Gastrocnemius medialis (tissue), 4 donors: ENCODE measurements around the gene TRIM24. TPM values are rescaled to one million over a fixed set of nuclear protein-coding genes. Genes with fewer than 3 reads are reported as not detected.

Experiments used
- ATAC-seq, 2 donors: fragments of 150-250 bp; one replicate each; pipeline ENCODE4 v1.9.1; 2016
- DNase-seq, 2 donors: peaks; one replicate each; pipeline ENCODE4 v3.0.0-alpha.2; 2019
- H3K27ac ChIP-seq, 4 donors: fragments of 200-600 bp; sonication (generic); 1 replicate in 1 of 4; 2 replicates in 3 of 4; pipeline ENCODE4 v1.5.1; 2016 to 2018; ENCODE audit warnings: mild to moderate bottlenecking in 2 of 4, moderate library complexity in 1 of 4
- H3K27me3 ChIP-seq, 3 donors: fragments of 200-600 bp; sonication (generic) in 2 of 3; 1 replicate in 1 of 3; 2 replicates in 2 of 3; pipeline versions ENCODE4 v1.5.1 to v1.6.0; 2016 to 2019; ENCODE audit warnings: mild to moderate bottlenecking in 1 of 3, moderate library complexity in 1 of 3
- H3K36me3 ChIP-seq, 2 donors: fragments of 200-600 bp; sonication (generic) in 1 of 2; one replicate each; pipeline ENCODE4 v1.5.1; 2017 to 2018
- H3K4me1 ChIP-seq, 2 donors: fragments of 200-600 bp; sonication (generic) in 1 of 2; one replicate each; pipeline ENCODE4 v1.5.1; 2016 to 2017; ENCODE audit warnings: mild to moderate bottlenecking in 2 of 2
- H3K4me3 ChIP-seq, 4 donors: fragments of 200-600 bp; sonication (generic) in 3 of 4; 1 replicate in 1 of 4; 2 replicates in 3 of 4; pipeline ENCODE4 v1.5.1; 2016 to 2019; ENCODE audit warnings: mild to moderate bottlenecking in 2 of 4
- H3K9me3 ChIP-seq, 3 donors: fragments of 200-600 bp; sonication (generic) in 2 of 3; 1 replicate in 1 of 3; 2 replicates in 2 of 3; pipeline ENCODE4 v1.5.1; 2016 to 2019
- CTCF ChIP-seq, 5 experiments: fragments of 450-650 bp in 3 of 5; fragments of 200-600 bp in 2 of 5; sonication (generic) in 2 of 5; IDR thresholded peaks in 4 of 5; conservative IDR thresholded peaks in 1 of 5; 1 replicate in 4 of 5; 2 replicates in 1 of 5; pipeline ENCODE4 v1.5.1; 2016 to 2019; ENCODE audit warnings: antibody characterized with exemption in 5 of 5, mild to moderate bottlenecking in 3 of 5, moderate library complexity in 3 of 5
- POLR2A ChIP-seq, 2 donors: fragments of 450-650 bp; IDR thresholded peaks; one replicate each; pipeline ENCODE4 v1.6.1; 2017; ENCODE audit warnings: antibody characterized with exemption in 2 of 2, mild to moderate bottlenecking in 2 of 2, moderate library complexity in 2 of 2
- in situ Hi-C, 4 donors: fragments of 200-750 bp; cut with MboI; loops; one replicate each; pipeline versions ENCODE4 v1.15.0 to v1.8.0; 2017; ENCODE audit warnings: low sequenced_read_pairs in 4 of 4
- intact Hi-C: fragments of 100-400 bp; cut with DNase I; formaldehyde crosslinking; loops from one replicate; pipeline ENCODE4 v1.15.1; 2023; ENCODE audit warnings: low total_unique reads
- total RNA-seq, 4 donors: library from RNA; depleted of rRNA; stranded (reverse); fragments of >200 nt; gene quantifications; one replicate each; pipeline versions ENCODE4 v1.1.0 to v1.2.3, GENCODE V29; 2016

The TRIM24 gene
- total RNA-seq, 4 donors from 2014 or later: 17.1 to 26.5 (median 20.0) TPM

- no peak for ATAC-seq
- TF ChIP-seq CTCF (IDR thresholded peaks at IDR 0.05 in 4 of 5, conservative IDR thresholded peaks at IDR 0.05 in 1 of 5) (no peak), POLR2A (IDR thresholded peaks at IDR 0.05) (no peak)
- H3K9me3 ChIP-seq: no peaks in the 10 kb centered on the region
Measured at GRCh38 chr7:138630059-138630610, 170.1 kb downstream of the TRIM24 start.

GRCh38 chr7:138632384-138632783 lies 172.3 kb downstream of the TRIM24 start:
- in situ Hi-C loops: no loop called here
- DNase-seq (no peak), ATAC-seq (no peak)
- intact Hi-C loops: no loop called here
- no peaks in the 10 kb centered on the region for H3K36me3 ChIP-seq
- no peaks in the 10 kb centered on the region for H3K4me1 ChIP-seq
- TF ChIP-seq CTCF (IDR thresholded peaks at IDR 0.05 in 4 of 5, conservative IDR thresholded peaks at IDR 0.05 in 1 of 5): no peak
- no peak for TF ChIP-seq POLR2A (IDR thresholded peaks at IDR 0.05)
- H3K27me3 ChIP-seq: no peaks in the 10 kb centered on the region
- no peak overlapping the region for H3K4me3 ChIP-seq
- H3K9me3 ChIP-seq: no peaks in the 10 kb centered on the region
- no peak overlapping the region for H3K27ac ChIP-seq

More at GRCh38 chr7:138630059-138630610, 170.1 kb downstream of the TRIM24 start:
- no peak overlapping the region for H3K4me3 ChIP-seq
- H3K27ac ChIP-seq: no peak overlapping the region
- intact Hi-C loops: no loop called here
- no peaks in the 10 kb centered on the region for H3K4me1 ChIP-seq
- no peaks in the 10 kb centered on the region for H3K36me3 ChIP-seq
- DNase-seq: no peak
- in situ Hi-C loops: no loop called here
- no peaks in the 10 kb centered on the region for H3K27me3 ChIP-seq

GRCh38 chr7:138632826-138633602 lies 173.0 kb downstream of the TRIM24 start:
- Histone ChIP-seq H3K27ac (no peak overlapping the region), H3K4me1 (no peaks in the 10 kb centered on the region), H3K9me3 (no peaks in the 10 kb centered on the region), H3K27me3 (no peaks in the 10 kb centered on the region), H3K4me3 (no peak overlapping the region), H3K36me3 (no peaks in the 10 kb centered on the region)
- TF ChIP-seq POLR2A (IDR thresholded peaks at IDR 0.05) (no peak), CTCF (IDR thresholded peaks at IDR 0.05 in 4 of 5, conservative IDR thresholded peaks at IDR 0.05 in 1 of 5) (no peak)
- intact Hi-C loops: no loop called here
- in situ Hi-C loops: no loop called here
- no peak for ATAC-seq
- no peak for DNase-seq

Other genes starting within 250 kb of the TRIM24 start
- not detected for gene SVOPL, start 241.1 kb downstream of the TRIM24 start, total RNA-seq